GM21825 (cell line): ENCODE measurements around the gene SESTD1.
A peak's percentile ranks its signal among the peaks of the same experiment; 100 is the strongest.

ENCODE experiments used
- ATAC-seq: cut with Tn5 transposase; IDR thresholded peaks from one replicate; pipeline ENCODE4 v1.9.1; 2021; ENCODE audit warnings: mild to moderate bottlenecking, moderate library complexity; ENCODE audit not compliant: unreplicated experiment

The SESTD1 gene, protein sequence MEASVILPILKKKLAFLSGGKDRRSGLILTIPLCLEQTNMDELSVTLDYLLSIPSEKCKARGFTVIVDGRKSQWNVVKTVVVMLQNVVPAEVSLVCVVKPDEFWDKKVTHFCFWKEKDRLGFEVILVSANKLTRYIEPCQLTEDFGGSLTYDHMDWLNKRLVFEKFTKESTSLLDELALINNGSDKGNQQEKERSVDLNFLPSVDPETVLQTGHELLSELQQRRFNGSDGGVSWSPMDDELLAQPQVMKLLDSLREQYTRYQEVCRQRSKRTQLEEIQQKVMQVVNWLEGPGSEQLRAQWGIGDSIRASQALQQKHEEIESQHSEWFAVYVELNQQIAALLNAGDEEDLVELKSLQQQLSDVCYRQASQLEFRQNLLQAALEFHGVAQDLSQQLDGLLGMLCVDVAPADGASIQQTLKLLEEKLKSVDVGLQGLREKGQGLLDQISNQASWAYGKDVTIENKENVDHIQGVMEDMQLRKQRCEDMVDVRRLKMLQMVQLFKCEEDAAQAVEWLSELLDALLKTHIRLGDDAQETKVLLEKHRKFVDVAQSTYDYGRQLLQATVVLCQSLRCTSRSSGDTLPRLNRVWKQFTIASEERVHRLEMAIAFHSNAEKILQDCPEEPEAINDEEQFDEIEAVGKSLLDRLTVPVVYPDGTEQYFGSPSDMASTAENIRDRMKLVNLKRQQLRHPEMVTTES

DNA sequence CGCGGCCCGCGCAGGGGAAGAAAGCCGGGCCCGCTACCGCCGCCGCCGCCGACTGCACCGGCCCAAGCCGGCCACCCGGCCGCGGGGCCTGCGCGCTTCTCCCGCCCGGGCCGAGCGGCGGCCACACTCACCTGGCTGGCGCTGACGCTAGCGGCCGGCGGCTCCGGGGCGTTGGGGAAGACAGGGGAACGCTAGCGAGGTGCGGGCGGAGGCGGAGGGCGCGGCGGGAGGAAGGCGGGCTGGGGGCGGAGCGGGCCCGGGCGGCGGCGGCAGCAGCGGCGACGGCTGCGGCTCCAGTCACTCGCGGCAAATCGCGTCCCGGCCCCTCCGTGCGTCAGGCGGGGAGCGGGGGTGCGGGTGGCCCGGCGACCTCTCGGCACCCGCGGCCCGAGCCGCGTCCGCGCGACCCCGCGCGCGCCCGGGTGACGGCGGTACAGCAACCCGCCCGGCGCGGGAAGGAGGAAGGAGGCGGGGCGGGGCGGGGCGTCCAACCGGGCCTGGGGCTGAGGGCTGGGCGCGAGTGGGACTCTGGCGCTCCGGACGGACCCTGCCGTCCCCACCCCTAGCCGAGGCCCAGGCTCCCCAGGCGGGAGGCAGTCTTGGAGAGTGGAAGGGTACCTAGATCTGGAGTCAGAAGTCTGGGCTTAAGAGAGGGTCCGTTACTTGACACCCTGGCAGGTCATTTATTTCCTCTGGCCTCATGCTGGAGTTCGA, at the start of gene SESTD1:
Gene SESTD1, minus strand, starts transcription at position 465 of the 714 bp plus-strand sequence. CDS start 72,991 bp downstream, outside the sequence.
- ATAC-seq, result peak; percentile 70

DNA sequence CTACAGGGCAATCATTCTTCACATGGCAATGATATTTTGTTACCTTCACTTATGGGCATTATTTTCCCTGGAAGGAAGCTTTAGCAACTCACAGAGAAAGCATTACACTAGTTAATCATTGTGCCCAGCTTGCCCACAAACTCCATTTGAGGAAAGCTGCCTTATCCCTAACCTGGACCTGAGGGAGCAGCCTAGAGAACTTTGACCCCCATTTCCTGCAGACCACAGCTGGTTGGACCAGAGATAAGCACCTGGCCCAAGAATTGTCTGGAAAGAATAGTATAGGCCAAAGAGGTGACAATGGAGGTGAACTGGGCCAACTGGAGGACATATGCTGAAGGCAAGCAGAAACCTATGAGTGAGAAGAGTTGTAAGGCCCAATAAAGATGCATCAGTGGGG, 48.4 kb upstream of the SESTD1 start:
- ATAC-seq, result no peak

DNA sequence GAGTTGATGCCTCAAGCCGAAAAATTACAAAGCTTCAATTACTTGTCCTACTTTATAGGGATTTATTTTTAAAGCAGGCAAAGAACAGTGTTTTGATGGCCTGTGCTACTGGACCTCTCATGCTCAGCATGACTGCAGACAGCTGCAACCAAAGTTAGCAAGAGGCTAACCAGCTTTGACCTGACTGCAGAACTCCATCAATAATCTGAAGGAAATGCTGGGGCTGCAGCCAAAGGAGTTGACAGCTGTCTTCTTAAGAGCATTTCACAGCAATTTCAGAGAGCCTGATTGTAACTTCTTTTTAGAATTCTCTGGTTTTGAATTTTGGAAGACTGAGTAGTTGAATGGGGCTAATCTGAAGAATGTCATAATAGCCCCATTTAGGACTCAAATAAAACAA, 46.5 kb upstream of the SESTD1 start:
- no peak for ATAC-seq

DNA sequence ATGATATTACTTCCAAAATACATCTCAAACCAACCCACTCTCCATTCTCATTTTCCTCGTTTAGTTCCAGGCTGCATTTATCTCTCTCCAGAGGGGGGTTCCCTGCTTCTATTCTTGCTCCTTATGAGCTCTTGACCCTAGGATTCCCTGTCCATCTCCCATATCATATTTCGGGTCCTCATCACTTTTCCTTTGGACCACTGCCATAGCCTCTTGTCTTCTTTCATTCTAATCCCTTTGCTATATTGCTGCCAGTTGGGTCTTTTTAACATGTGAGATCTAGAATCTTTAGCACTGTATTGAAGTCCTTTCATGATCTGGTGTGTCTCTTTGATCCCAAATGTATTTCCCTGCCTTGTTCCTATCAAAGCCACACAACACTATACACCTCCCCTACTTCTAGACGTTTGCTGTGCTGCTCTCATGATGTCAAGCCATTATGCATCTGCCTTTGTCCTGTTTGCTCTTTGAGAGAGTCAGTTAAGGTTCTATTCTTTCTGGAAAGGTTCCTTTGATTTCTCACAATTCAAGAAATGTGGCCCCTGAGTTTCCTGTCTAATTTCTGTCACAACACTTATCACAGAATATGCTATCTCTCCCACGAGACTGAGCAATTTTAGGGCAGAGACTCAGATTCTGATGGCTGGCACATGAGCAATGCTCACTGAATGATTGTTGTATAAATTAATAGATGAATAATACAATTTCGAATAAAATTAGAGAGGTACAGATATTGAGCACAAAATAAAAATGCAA, 43.2 kb upstream of the SESTD1 start:
- no peak for ATAC-seq

DNA sequence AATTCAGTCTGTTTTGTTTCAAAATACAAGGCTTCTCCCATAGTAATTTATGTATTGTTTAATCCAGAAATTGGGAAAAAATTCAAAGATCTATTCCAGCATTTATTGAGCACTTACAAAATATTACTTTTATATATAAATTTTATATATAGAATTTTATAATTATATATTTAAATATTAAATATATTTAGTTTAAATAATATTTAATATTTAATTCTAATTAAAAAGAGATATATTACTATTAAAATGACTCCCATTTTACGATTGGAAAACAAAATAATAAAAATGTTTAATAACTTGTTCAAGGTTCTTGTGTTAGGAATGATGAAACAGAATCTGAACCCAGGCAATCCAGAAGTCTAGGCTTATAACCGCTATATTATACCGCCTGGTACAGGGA, 40.5 kb upstream of the SESTD1 start:
- ATAC-seq, result no peak

DNA sequence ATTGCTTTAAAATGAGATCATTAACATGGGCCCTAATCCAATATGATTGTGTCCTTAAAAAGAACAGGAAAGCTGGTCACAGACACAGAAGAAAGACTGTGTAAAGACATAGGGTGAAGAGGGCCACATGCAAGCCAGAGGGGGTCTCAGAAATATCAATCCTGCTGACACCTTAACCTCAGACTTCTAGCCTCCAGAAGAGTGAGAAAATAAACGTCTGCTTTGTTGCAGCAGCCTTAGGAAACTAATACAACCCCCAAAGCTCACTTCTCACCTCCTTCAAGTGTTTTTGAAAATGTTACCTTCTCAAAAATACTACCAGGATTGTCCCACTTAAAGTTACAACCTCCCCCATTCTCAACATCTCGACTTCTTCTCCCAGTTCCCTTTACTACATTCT, 39.8 kb upstream of the SESTD1 start:
- no peak for ATAC-seq

DNA sequence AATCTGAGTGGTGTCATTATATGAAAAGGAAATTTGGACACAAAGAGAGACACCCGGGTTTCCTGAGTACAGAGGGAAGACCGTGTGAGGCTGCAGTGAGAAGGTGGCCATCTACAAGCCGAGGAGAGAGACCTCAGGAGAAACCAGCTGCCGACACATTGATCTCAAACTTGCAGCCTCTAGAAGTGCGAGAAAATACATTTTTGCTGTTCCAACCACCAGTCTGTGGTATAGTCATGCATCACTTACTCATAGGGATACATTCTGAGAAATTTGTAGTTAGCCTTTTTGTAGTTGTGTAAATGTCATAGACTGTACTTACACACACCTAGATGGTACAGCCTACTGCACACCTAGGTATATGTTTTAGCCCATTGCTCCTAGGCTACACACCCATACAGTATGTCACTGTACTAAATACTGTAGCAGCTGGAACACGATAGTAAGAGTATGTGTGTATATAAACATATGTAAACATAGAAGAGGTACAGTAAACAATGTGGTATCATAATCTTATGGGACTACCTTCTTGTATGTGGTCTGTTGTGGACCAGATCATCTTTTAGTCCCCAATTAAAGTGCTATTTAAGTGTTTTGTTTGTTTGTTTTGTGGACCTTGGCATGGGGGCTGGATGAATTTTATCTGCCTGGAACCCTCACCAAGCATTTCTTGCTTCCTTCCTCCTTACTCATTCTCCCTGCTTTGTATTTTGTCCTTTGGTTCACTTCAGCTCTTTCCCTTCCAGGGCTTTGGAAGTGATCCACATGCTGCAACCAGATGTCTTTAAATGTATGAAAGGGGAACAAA, 38.3 kb upstream of the SESTD1 start:
- no peak for ATAC-seq

DNA sequence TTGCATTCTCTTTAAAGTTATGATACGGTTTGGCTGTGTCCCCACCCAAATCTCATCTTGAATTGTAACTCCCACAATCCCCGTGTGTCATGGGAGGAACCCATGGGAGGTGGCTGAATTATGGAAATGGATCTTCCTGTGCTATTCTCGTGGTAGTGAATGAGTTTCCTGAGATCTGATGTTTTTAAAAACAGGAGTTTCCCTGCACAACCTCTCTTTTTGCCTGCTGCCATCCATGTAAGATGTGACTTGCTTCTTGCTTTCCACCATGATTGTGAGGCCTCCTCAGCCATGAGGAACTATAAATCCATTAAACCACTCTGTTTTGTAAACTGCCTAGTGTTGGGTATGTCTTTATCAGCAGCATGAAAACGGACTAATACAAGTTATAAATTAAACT, 37.5 kb upstream of the SESTD1 start:
- ATAC-seq, result no peak

DNA sequence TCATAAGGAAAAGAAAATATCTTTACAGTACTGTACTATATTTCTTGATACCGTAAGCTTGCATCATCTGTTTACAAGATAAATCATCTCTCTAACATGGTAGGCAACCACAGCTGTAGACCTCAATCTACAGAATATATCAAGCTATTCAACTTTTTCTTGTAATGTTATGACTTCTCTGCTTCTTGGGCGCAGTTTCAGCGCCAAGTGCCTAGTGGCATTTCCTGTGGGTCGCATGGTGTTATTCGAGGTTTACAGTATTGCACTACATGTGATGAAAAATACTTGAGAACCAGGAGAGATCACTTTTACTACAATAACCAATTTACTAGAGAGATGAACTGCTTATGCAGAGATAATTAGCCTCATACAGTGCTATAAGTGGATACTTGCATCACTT, 34.0 kb upstream of the SESTD1 start:
- no peak for ATAC-seq

DNA sequence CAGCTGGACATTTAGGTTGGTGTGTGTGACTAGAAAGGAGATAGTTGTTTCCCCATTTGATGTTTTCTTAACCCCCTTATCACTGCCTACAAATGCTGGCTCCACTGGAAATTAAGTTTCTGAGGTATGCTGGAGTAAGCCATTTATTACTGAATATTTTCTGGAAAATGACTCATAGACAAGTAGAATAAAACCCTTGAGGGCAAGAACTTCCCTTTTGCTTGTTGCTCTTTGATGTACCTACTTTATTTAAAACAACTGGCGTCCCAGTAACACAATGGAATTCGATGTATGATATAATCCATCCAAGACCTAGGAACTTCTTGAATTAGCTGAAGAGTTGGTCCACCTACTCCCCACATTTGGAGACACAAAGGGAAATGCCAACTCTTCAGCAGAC, 33.3 kb upstream of the SESTD1 start:
- ATAC-seq, result no peak

DNA sequence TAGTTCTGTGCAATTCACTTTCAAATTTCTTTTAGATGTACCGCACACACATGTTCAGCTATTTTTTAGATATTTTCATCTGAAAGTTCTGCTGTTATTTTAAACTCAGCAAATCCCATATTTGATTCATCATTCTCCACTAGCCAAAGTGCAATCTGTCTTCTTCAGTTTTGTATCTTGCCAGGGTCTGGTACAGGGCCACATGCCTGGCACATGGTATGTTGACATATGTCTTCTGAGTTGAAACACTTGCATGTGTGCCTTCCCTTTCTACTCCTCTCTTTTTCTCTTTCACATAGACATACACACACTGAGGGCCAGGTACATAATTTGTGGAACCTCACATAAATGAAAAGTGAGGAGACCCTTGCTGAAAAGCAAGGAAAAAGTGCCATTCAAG, 25.7 kb upstream of the SESTD1 start:
- ATAC-seq, result no peak

DNA sequence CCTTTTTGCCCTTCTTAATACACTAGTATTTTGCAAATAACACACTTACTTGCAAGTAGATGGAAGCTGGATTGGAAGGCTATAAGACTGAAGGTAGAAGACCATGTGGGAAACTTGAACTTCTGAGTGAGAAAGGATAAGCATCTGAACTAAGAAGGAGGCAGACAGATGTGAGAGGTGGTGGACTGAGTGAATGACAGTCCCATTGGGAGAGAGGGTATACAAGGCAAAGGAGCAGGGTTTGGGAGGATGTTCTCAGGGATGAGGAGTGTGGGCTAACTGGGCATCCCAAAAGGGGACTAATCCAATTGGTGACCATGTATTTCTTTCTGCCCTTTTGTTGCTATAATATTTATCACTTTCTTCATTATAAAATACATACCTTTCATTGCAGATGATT, 20.4 kb upstream of the SESTD1 start:
- ATAC-seq, result no peak

DNA sequence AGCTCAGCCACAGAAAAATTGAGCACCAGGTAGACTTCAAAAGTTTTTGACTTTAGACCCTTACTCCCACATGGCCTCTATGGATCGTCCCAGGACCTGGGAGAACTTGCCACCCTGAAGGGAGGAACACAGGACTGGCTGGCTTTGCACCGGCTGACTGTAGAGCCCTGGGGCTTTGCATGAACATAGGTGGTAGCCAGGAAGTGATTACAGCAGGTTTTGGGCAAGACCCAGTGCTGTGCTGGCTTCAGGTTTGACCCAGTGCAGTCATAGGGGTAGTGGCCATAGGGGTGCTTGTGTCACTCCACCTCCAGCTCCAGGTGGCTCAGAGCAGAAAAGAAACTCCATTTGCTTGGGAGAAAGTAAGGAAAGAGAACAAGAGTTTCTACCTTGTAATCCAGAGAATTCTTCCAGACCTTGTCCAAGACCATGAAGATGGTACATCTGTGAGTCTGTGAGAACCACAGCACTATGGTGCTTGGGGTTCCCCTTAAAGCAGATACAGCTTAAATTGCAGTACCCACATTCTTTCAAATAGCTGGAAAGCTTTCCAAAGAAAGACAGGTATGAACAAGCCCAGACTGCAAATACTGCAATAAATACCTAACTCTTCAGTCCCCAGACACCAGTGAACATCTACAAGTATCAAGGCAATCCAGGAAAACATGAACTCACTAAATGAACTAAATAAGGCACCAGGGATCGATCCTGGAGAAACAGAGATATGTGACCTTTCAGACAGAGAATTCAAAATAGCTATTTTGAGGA, 13.0 kb upstream of the SESTD1 start:
- ATAC-seq, result no peak

DNA sequence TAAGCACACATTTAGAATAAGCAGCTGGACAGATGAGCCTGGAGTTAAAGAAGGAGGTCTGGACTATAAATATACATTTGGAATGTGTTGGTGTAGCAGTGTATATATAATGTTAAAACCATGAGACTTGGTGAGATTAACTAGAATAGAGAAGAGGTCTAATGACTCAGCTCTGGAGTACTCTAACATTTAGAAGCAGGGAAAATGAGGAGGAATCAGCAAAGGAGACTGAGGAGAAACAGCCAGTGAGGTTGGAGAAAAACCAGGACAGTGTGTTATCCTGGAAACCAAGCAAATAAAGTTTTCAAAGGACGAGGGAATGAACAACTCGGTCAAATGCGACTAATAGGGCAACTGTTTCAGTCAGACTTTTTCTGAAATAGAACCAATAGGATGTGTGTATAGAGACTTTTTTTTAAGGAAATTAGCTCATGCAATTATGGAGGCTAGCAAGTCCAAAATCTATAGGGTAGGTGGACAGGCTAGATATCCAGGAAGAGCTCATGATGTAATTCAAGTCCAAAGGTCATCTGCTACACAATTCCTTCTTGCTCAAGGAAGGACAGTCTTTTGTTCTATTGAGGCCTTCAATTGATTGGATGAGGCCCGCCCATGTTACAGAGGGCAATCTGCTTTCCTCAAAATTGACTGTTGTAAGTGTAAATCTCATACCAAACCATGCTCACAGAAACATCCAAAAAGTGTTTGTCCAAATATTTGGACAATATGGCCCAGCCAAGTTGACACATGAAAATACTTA, 10.8 kb upstream of the SESTD1 start:
- no peak for ATAC-seq

DNA sequence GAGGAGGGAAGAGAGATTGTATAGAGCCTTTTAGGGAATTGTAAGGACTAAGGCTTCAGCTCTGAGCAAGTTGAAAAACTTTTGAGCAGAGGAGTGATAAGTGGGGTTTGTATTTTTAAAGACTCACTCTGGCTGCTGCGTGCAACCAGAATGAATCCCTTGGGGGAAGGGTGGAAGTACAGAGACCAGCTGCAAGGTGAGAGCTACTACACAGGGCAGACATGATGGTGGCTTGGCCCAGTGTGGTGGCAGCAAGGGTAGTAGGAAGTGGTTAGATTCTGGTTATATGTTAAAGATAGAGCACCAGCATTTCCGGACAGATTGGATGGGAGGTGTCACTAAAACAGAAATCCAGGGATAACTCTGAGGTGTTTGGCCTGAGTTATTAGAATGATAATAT, 10.1 kb upstream of the SESTD1 start:
- peak; percentile 99 for ATAC-seq

DNA sequence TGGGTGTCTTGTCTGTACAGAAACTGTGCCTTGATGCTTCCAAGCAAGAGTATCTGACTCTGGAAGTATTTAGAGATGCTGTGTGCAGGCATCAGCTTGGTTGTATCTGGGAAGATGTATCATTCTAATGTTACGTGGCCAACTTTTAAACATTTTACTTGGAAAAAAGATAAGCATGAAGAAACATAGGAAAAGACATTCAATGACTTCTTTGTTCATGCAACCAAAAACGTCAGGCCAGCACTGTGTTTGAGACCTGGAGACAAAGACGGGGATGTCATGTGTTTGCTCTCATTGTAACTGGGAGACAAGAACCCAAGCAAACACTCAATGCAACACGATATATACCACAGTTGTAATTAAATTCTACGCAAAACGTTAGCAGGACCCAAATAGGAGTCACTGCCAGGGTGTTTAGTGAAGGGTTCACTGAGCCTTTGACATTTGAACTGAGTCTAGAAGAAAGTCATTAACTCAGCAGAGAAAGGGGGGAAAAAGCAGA, 8.9 kb upstream of the SESTD1 start:
- no peak for ATAC-seq

DNA sequence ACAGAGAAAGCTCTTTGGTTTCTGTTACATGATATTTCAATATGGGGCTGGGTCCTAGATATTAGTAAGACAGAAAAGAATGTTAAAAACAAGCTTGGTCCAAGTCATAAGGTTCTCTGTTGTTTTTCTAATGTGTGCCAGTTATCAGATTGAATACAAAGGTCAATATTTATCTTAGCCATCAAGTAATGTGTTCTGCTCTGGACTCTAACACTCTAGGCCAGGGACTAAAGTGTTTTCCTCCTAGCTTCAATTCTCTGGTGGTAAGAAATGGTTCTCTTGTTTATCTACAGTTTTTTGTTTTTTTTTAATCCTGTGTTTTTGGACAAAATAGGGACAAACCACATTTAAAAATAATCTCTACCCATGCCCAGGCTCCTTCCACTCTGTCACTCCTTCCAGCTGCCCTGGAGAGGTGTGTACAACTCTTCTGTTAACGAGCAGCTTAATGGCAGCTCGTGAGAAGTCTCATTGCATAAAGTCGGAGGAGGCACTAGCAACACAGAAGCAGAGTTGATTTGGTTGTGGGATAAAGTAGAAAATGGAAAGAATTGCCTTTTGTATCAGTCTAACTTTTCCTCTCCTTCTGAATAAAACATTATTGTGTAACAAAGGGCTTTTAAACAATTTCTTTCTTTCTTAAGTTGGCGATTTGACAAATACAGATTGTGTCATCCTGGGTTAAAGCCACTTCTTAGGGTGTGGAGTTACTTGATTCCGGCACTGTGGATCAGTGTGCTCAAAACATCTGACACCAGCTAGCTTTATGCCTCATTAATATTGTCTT, 8.0 kb upstream of the SESTD1 start:
- no peak for ATAC-seq

DNA sequence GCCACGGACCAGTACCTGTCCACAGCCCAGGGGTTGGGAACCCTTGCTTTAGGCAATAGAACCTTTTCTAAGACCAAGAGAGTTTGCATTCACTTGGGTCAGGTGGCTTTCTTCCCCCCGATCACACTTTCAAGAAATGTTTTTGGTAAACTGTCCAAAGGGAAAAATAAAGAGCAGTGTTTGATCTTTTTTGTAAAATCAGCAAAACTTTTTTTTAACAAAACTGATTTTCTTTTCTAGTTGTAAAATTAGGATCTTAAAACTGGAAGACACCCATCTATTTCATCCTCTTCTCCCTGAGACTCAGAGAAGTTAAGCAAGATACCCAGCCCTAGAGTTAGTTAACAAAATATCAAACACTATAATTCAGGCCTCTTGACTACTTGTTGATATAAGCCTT, 6.1 kb upstream of the SESTD1 start:
- no peak for ATAC-seq
